AG08396 (cell line): ENCODE measurements around the gene KCTD20.
"Not testable (repeated sequence)": the region's sequence is repeated elsewhere in the genome, so short reads cannot be mapped to it uniquely, and the experiment has no call there.

Source experiments
- DNase-seq: peaks from one replicate; pipeline ENCODE4 v3.0.0; 2012; ENCODE audit warnings: low spot score, mixed read lengths

The KCTD20 gene

GRCh38 chr6:36442671-36443470, at the start of gene KCTD20, which contains the start of gene PXT1:
TSS of gene KCTD20 (plus strand) at chr6:36443000. CDS start at chr6:36470098, 27,098 bp downstream.
TSS of gene PXT1 (minus strand) at chr6:36442854. CDS start at chr6:36426082, 16,772 bp downstream.
- DNase-seq, result peak; percentile 92

- no peak for DNase-seq
Observed at GRCh38 chr6:36399970-36400369, 42.8 kb upstream of the KCTD20 start.

GRCh38 chr6:36402481-36402880, 40.3 kb upstream of the KCTD20 start:
- no peak for DNase-seq

GRCh38 chr6:36404164-36404563, 38.6 kb upstream of the KCTD20 start:
- DNase-seq, result no peak

GRCh38 chr6:36409718-36410117, 33.1 kb upstream of the KCTD20 start:
- DNase-seq, result not testable (repeated sequence)

GRCh38 chr6:36413489-36414480, 29.0 kb upstream of the KCTD20 start:
- no peak for DNase-seq

GRCh38 chr6:36414481-36414880, 28.3 kb upstream of the KCTD20 start:
- DNase-seq, result no peak

GRCh38 chr6:36418558-36418957, 24.2 kb upstream of the KCTD20 start:
- DNase-seq, result no peak

GRCh38 chr6:36419310-36419709, 23.5 kb upstream of the KCTD20 start:
- no peak for DNase-seq

- no peak for DNase-seq
Observed at GRCh38 chr6:36422714-36423100, 20.1 kb upstream of the KCTD20 start.

GRCh38 chr6:36423101-36423824, 19.5 kb upstream of the KCTD20 start:
- DNase-seq, result peak; percentile 97

- no peak for DNase-seq
Observed at GRCh38 chr6:36426622-36427021, 16.2 kb upstream of the KCTD20 start.

- no peak for DNase-seq
Observed at GRCh38 chr6:36428911-36429310, 13.9 kb upstream of the KCTD20 start.

GRCh38 chr6:36430351-36430750, 12.4 kb upstream of the KCTD20 start:
- DNase-seq, result no peak

GRCh38 chr6:36431197-36431596, 11.6 kb upstream of the KCTD20 start:
- no peak for DNase-seq

GRCh38 chr6:36432151-36432671, 10.6 kb upstream of the KCTD20 start:
- no peak for DNase-seq

GRCh38 chr6:36436466-36436865, 6.3 kb upstream of the KCTD20 start:
- no peak for DNase-seq

GRCh38 chr6:36441307-36441894, 1.4 kb upstream of the KCTD20 start:
- peak; percentile 96 for DNase-seq

GRCh38 chr6:36442103-36442670, 613 bp upstream of the KCTD20 start:
- DNase-seq, result no peak

GRCh38 chr6:36443471-36444428, 950 bp downstream of the KCTD20 start:
- DNase-seq, result no peak
